ENCODE results near the gene MME. TPM values are rescaled to one million over a fixed set of nuclear protein-coding genes. Genes with fewer than 3 reads are reported as not detected.
A peak's percentile ranks its signal among the peaks of the same experiment; 100 is the strongest.

MME gene
- 1.6 TPM for total RNA-seq (2021; ENCODE audit: unreplicated experiment)
- 0.86 TPM for polyA plus RNA-seq (2012; ENCODE audit: insufficient read length)
- percentile 22 among the genes with signal in this experiment for Bru-seq, nascent RNA
- BruChase-seq, experiment 1, labeled RNA remaining after a 2-hour chase = percentile 17 among the genes with signal in this experiment
- percentile 21 among the genes with signal in this experiment for BruChase-seq, experiment 2, labeled RNA remaining after a 6-hour chase
- long read RNA-seq = 0 reads

GRCh38 chr3:155079746-155080487 lies at the start of gene MME:
Gene MME, plus strand, starts transcription at chr3:155080319. Its CDS starts 3,849 bp downstream, at chr3:155084168.
- POLR2A ChIA-PET = interaction anchor here (0.6 kb wide), 1 partner anchor 95 kb away, joined by 6 read pairs; no protein-coding TSS in a partner anchor
- no peak for DNase-seq (ENCODE audit: low read depth, low spot score)

More at GRCh38 chr3:155079746-155080487, at the start of gene MME:
- Histone ChIP-seq H3K9me3 (ENCODE audit: control insufficient read depth, insufficient read depth, low read depth, low read length) (peaks cover 5% of the 10 kb centered on the region), H3K36me3 (ENCODE audit: control insufficient read depth, insufficient read depth, low read length) (no peaks in the 10 kb centered on the region; the same call in 1 of the 2 replicates), H3K27ac (ENCODE audit: low read length) (no peak within 1 kb of the TSS), H3K4me3 (ENCODE audit: low read depth in 2 of 2, low read length in 2 of 2) (peak within 1 kb of the TSS; percentile 47 to 56), H3K27me3 (ENCODE audit: control insufficient read depth, insufficient read depth, low read length) (peaks cover 36% of the 10 kb centered on the region), H3K4me1 (ENCODE audit: control insufficient read depth, insufficient read depth, low read length) (peaks cover 5% of the 10 kb centered on the region; the same call in 1 of the 2 replicates)
- ATAC-seq = peak; percentile 92
- no peak for TF ChIP-seq TCF7L2 (IDR thresholded peaks at IDR 0.05; ENCODE audit: low read depth, low read length)
- TF ChIP-seq CTCF (IDR thresholded peaks at IDR 0.05) = no peak
- TF ChIP-seq REST (IDR thresholded peaks at IDR 0.05; ENCODE audit: insufficient read depth in 1 of 2, low read depth in 2 of 2, low read length in 1 of 2) = no peak
- TF ChIP-seq POLR2AphosphoS5 (IDR thresholded peaks at IDR 0.05; ENCODE audit: low read depth, low read length) = no peak
- TF ChIP-seq SIN3A (IDR thresholded peaks at IDR 0.05; ENCODE audit: borderline replicate concordance, insufficient read depth, low read depth, low read length) = no peak
- no TSS peak for BruUV-seq (replicated peaks)
- CTCF ChIA-PET = interaction anchor here (0.6 kb wide), 1 partner anchor 94 kb away, joined by 5 read pairs; no protein-coding TSS in a partner anchor
- intact Hi-C loops (cut with micrococcal nuclease; ENCODE audit: unreplicated experiment) (no loop called here), in situ Hi-C loops (cut with HindIII; ENCODE audit: low pct_unique_long_range_greater_than_20kb, low sequenced_read_pairs) (no loop called here)

Measured in Panc1 (cell line).